BLaER1 (cell line): Measurements from ENCODE around the gene USP36.

ENCODE experiments used
- H3K27ac ChIP-seq: shearing (Covaris generic); formaldehyde crosslinking; 2 replicates; pipeline ENCODE4 v1.8.1; 2022
- H3K27me3 ChIP-seq: shearing (Covaris generic); formaldehyde crosslinking; 2 replicates; pipeline ENCODE4 v1.8.1; 2022
- H3K36me3 ChIP-seq: shearing (Covaris generic); formaldehyde crosslinking; 2 replicates; pipeline ENCODE4 v1.8.1; 2022
- H3K4me1 ChIP-seq: shearing (Covaris generic); formaldehyde crosslinking; 2 replicates; pipeline ENCODE4 v1.8.1; 2022
- H3K4me2 ChIP-seq: shearing (Covaris generic); formaldehyde crosslinking; 2 replicates; pipeline ENCODE4 v1.8.1; 2022
- H3K4me3 ChIP-seq: shearing (Covaris generic); formaldehyde crosslinking; 2 replicates; pipeline ENCODE4 v1.8.1; 2022
- H3K9ac ChIP-seq: shearing (Covaris generic); formaldehyde crosslinking; 2 replicates; pipeline ENCODE4 v1.8.1; 2022
- H3K9me3 ChIP-seq: shearing (Covaris generic); formaldehyde crosslinking; 2 replicates; pipeline ENCODE4 v1.8.1; 2022
- H4K20me1 ChIP-seq: shearing (Covaris generic); formaldehyde crosslinking; 2 replicates; pipeline ENCODE4 v1.8.1; 2022
- Cebpa-rat ChIP-seq: shearing (Covaris generic); IDR thresholded peaks from 2 replicates; pipeline ENCODE4 v1.8.1; 2022

The USP36 gene

DNA sequence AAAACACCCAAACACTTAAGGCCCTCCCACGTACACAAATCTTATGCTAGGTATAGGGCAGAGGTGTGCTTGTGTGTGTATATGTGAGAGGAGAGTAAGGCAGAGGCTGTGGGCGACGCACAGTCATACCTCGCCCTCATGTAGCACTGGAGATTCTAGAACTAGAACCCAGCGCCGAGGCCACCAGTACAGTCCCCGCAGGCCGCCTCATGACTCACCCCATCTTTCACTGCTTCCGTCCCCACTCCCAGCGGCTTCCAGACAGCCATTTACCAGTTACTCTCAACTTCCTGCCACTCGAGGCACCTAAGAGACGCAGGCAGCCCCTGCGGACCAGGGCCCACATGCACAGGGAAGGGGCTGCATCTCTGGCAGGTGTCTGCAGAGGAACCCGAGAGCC lies 35.3 kb downstream of the USP36 start:
- Histone ChIP-seq H3K36me3 (peaks cover 77% of the 10 kb centered on the region), H3K27me3 (no peaks in the 10 kb centered on the region), H3K4me3 (no peak overlapping the region), H3K9ac (no peak overlapping the region), H4K20me1 (peaks cover 83% of the 10 kb centered on the region), H3K9me3 (no peaks in the 10 kb centered on the region), H3K4me1 (peaks cover 68% of the 10 kb centered on the region), H3K4me2 (no peak overlapping the region), H3K27ac (no peak overlapping the region)
- TF ChIP-seq Cebpa-rat: no peak

DNA sequence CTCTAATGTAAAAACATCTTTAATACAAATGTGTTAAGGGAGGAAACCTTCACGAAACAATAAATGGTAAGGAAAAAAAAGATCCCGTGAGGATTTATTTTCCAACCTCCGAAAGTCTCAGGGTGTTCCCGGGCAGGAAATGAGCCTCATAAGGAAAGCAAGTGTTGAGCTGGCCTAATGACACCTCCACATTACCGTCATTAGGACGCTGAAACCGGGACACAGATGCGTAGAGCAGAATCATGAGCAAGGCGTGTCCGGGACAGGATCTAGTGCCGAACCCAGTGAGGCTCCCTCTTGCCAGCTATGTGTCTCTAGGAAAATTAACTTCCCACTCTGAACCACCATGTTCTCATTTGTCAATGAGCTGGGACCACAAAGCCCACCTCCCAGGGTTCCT lies 35.8 kb downstream of the USP36 start:
- H3K9me3 ChIP-seq: no peaks in the 10 kb centered on the region
- H3K4me3 ChIP-seq: no peak overlapping the region
- H3K9ac ChIP-seq: no peak overlapping the region
- no peak for TF ChIP-seq Cebpa-rat
- H3K4me2 ChIP-seq: peak overlapping the region; percentile 86; the same call in 1 of the 2 replicates
- peaks cover 88% of the 10 kb centered on the region for H4K20me1 ChIP-seq
- H3K27me3 ChIP-seq: no peaks in the 10 kb centered on the region
- H3K36me3 ChIP-seq: peaks cover 77% of the 10 kb centered on the region
- peaks cover 71% of the 10 kb centered on the region for H3K4me1 ChIP-seq
- no peak overlapping the region for H3K27ac ChIP-seq

DNA sequence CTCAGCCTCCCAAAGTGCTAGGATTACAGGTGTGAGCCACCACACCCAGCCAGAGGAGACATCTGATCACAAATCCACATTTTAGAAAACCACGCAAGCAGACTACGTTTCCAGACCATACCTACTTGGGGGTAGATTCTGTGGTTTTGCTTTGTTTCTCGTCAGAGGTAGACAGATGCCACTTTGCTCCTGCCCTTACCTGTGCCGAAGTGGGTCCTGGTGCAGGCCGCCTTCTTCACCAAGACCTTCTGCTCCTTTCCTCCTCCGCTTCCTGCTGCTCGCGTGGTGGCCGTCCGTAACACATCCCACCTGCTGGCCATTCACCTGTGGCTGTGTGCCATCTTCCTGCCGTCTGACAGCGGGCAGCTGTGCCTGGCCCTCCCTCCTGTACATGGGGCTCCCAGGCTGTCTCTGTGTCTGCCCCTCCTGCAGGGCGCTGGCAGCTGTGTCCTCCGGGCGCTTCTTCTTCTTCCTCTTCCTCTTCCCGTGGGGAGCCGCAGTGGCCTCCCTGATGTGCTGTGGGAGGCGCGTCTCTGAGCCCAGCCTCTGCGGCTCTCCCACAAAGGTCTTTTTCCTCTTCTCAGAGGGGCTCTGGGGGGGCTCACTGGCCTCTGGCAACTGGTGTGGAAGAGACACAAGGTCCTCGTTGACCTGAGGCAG lies 37.3 kb downstream of the USP36 start:
- H3K27ac ChIP-seq: peak overlapping the region; percentile 55
- H3K4me2 ChIP-seq: peak overlapping the region; percentile 86

DNA sequence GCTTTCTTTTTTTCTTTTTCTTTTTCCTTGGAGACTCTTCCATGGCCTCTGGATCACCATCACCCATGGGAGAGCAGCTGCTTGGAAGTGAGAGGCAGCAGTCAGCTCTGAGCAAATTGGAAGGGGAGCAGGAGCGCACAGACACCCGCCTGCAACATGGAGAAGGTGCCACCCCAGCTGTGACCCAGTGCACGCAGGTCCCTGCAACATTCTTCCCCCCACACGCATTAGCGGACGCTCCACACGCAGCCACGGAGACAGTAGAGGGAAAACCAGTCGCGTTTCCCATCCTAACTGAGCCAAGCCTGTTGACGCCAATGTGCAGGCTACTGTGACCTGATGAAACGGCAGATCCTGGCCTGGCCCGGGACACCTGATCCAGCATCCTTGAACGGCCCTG lies 38.2 kb downstream of the USP36 start:
- no peak overlapping the region for H3K27ac ChIP-seq
- peaks cover 93% of the 10 kb centered on the region for H3K4me1 ChIP-seq
- peaks cover 77% of the 10 kb centered on the region for H3K36me3 ChIP-seq
- TF ChIP-seq Cebpa-rat: no peak
- H3K9ac ChIP-seq: no peak overlapping the region
- no peaks in the 10 kb centered on the region for H3K27me3 ChIP-seq
- no peaks in the 10 kb centered on the region for H3K9me3 ChIP-seq
- peak overlapping the region; percentile 86 for H3K4me2 ChIP-seq
- no peak overlapping the region for H3K4me3 ChIP-seq
- H4K20me1 ChIP-seq: peaks cover 99% of the 10 kb centered on the region

More for the DNA sequence above, 37.3 kb downstream of the USP36 start:
- H3K9ac ChIP-seq: peak overlapping the region; percentile 53
- H3K4me1 ChIP-seq: peaks cover 85% of the 10 kb centered on the region
- H3K9me3 ChIP-seq: no peaks in the 10 kb centered on the region
- TF ChIP-seq Cebpa-rat: no peak
- no peaks in the 10 kb centered on the region for H3K27me3 ChIP-seq
- H3K36me3 ChIP-seq: peaks cover 77% of the 10 kb centered on the region
- H3K4me3 ChIP-seq: peak overlapping the region; percentile 49
- peaks cover 99% of the 10 kb centered on the region for H4K20me1 ChIP-seq

GRCh38 chr17:78802008-78802407 lies 38.6 kb downstream of the USP36 start:
- no peak overlapping the region for H3K4me3 ChIP-seq
- H3K9ac ChIP-seq: peak overlapping the region; percentile 6; the same call in 1 of the 2 replicates
- H3K27me3 ChIP-seq: no peaks in the 10 kb centered on the region
- H3K4me1 ChIP-seq: peaks cover 93% of the 10 kb centered on the region
- TF ChIP-seq Cebpa-rat: no peak
- H3K27ac ChIP-seq: no peak overlapping the region
- H4K20me1 ChIP-seq: peaks cover 99% of the 10 kb centered on the region
- H3K36me3 ChIP-seq: peaks cover 77% of the 10 kb centered on the region
- H3K4me2 ChIP-seq: peak overlapping the region; percentile 86
- H3K9me3 ChIP-seq: no peaks in the 10 kb centered on the region

GRCh38 chr17:78800132-78800931 lies 40.3 kb downstream of the USP36 start:
- TF ChIP-seq Cebpa-rat: no peak
- Histone ChIP-seq H4K20me1 (peaks cover 91% of the 10 kb centered on the region), H3K27me3 (no peaks in the 10 kb centered on the region), H3K27ac (peak overlapping the region; percentile 63; the same call in 1 of the 2 replicates), H3K9me3 (no peaks in the 10 kb centered on the region), H3K4me1 (peaks cover 97% of the 10 kb centered on the region), H3K36me3 (peaks cover 71% of the 10 kb centered on the region), H3K4me2 (peak overlapping the region; percentile 86), H3K9ac (peak overlapping the region; percentile 41; the same call in 1 of the 2 replicates), H3K4me3 (no peak overlapping the region)

DNA sequence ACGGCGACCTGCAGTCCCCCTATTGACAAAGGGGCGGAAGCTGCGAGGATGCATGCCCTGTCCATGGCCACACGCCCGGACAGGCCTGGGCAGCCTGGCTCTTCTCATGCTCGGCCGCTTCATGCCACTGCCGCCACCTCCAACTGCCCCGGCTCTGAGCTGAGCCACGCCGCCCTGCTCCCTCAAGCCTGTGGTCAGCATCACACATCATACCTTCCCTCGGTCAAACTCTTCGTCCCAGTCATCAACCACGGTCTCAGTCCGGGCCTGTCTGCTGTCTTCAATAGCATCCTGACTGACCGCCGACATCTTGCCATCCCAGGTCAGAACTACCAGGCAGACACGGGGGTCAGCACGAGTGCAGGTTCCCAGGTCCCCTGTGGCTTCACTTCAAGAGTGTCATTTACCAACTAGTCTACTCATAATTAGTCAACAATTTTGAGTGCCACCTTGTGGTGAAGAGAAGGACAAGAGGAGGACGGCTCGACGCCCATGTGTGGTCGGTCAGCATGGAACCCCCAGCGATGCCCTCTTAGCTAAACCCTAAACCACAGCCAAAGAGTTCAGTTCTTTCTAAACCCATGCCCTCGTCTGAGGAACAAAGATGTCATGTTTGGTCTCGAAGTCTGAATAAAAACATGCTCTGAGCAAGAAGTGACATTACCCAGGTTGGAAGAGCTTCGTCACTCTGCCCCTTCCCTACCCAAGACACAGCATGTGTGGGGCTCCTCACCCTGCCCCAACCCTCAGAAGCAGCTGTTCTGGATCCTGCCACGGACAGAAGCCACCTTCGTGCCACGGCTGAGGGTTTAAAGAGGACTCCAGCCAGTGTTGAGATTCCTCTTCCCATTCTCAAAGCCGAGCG lies 41.7 kb downstream of the USP36 start:
- H3K4me1 ChIP-seq: peaks cover 92% of the 10 kb centered on the region
- no peak overlapping the region for H3K4me3 ChIP-seq
- H3K27me3 ChIP-seq: no peaks in the 10 kb centered on the region
- H3K9ac ChIP-seq: no peak overlapping the region
- peaks cover 77% of the 10 kb centered on the region for H4K20me1 ChIP-seq
- no peaks in the 10 kb centered on the region for H3K9me3 ChIP-seq
- peaks cover 77% of the 10 kb centered on the region for H3K36me3 ChIP-seq
- H3K4me2 ChIP-seq: 0 out of 2 replicates have a peak overlapping the region, but pooled peaks have one; percentile 10
- TF ChIP-seq Cebpa-rat: no peak
- no peak overlapping the region for H3K27ac ChIP-seq

- TF ChIP-seq Cebpa-rat: no peak
- Histone ChIP-seq H3K9ac (0 out of 2 replicates have a peak overlapping the region, but pooled peaks have one; percentile 42), H3K4me3 (no peak overlapping the region), H3K9me3 (no peaks in the 10 kb centered on the region), H3K4me1 (peaks cover 84% of the 10 kb centered on the region), H3K27ac (peak overlapping the region; percentile 62; the same call in 1 of the 2 replicates), H3K4me2 (peak overlapping the region; percentile 80), H3K36me3 (peaks cover 80% of the 10 kb centered on the region), H4K20me1 (peaks cover 67% of the 10 kb centered on the region), H3K27me3 (no peaks in the 10 kb centered on the region)
Observed at GRCh38 chr17:78797691-78798585, 42.7 kb downstream of the USP36 start.

DNA sequence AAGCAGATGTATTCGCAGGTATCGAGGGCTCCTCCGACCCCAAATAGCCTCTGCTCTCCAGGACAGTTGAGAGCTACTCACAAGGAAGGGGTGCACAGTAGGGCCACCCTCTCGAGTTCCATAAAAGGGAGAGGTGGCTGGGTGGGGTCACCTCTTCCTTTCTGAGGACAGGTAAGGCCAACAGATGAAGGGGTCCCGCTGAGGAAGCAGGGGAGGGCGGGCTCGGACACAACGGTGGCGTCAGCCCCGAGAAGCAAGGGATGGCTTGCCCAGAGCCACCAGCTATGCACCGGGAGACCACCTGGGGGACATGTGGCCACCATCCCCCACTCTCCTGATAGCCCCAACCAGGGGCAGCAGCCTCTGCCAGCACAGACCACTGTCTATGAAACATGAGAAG lies 43.4 kb downstream of the USP36 start:
- TF ChIP-seq Cebpa-rat: no peak
- peaks cover 84% of the 10 kb centered on the region for H3K4me1 ChIP-seq
- H3K4me3 ChIP-seq: no peak overlapping the region
- peaks cover 73% of the 10 kb centered on the region for H3K36me3 ChIP-seq
- no peaks in the 10 kb centered on the region for H3K27me3 ChIP-seq
- H3K9ac ChIP-seq: 0 out of 2 replicates have a peak overlapping the region, but pooled peaks have one; percentile 42
- H3K27ac ChIP-seq: peak overlapping the region; percentile 62
- no peaks in the 10 kb centered on the region for H3K9me3 ChIP-seq
- peaks cover 60% of the 10 kb centered on the region for H4K20me1 ChIP-seq
- H3K4me2 ChIP-seq: peak overlapping the region; percentile 80
